Activated T-helper 1 cell treated with Interleukin-2 at 50 U/mL for 16 hours (primary cell): ENCODE data around the gene TM9SF3.

ENCODE experiments used
- DNase-seq: peaks from one replicate; pipeline ENCODE4 v3.0.0-alpha.2; 2020; ENCODE audit warnings: low read depth

The TM9SF3 gene

DNA sequence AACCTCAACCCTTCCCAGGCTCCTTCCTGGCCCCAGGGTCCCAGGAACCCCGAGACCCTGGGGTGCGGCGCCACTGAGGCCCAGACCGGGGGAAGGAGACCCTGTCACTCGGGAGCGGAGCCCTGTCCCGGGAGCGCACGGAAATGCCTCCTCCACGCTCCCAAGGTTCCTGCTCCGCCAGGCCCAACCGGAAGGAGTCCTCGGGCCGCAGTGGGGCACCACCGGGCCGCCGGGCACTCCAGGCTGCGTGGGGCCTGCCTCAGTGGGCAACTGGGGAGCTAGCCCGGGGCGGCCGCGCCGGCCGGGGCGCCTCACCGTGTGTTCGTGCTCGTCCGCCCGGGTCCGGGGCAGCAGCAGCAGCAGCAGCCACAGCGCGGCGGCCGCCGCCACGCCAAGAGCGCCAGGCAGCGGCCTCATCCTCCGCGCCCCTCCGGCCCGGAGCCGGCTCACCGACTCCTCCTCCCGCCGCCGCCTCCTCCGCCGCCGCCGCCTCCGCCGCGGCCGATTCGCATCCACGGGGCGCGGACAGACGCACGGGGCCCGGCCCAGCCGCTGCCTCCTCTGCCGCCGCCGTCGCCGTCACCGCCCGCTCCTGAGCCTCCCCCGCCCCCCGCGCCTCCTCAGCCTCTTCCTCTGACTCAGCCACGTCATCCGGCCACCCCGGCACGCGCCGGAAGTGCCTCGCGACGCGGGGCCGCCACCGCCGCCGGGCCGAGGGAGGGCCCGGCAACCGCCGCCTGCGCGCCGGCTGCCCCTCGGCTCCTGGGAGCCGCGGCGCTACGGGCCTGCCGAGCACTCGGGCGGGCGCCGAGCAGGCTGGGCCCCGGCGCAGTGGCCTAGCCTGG, at the start of gene TM9SF3:
TM9SF3 (minus strand) TSS at position 594 of the 845 bp plus-strand sequence; CDS start at position 417, 177 bp downstream.
- DNase-seq, result peak; percentile 88

DNA sequence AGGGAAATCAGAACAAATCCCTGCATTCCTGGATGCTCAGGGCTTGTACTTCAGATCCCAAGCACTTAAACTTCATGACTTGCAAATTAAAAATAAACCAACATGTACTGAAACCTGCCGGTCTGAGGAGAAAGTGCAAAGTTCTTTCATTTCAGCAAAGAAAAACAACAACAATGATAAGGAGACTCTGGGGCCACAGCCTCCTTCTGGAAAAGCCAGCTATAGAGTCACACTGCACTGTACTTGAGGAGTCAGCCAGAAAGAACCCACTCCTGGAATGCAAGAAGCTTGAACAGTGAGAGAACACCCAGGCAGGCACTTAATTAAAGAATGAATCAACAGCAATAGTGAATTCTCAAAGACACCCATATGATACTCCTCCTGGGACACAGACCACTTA, 49.7 kb upstream of the TM9SF3 start:
- no peak for DNase-seq

DNA sequence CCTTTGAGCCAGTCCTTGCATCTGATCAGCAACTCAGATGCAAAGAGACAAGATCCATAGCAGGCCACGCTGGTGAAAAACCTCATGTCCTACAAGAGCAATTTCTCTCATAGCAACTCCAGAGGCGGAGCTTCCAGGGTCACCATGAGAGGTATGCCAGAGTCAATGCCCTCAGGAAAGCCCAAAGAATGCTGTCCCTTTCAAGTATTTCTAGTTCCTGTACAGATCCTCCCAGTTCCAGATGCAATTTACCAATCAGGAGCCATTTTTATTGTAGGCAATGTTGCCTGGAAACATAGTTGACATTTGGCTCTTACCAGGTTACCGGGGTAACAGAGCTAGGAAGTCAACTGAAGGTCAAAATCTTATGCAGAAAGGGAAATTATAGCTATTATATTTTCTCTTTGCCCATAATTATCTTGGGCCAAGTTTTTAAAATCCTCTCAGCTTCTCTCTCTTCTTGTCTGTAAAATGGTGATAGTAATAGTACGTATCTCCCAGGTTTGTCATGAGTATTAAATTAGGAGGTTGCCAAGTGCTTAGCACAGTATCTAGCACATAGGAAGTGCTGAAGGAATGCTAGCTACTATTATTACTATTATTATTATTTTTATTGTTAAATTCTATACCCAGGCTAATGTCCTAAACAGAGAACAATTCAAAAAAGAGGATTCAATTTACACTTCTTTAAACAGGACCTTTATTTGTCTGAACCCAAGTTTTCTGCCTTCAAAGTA, 46.3 kb upstream of the TM9SF3 start:
- DNase-seq, result no peak

DNA sequence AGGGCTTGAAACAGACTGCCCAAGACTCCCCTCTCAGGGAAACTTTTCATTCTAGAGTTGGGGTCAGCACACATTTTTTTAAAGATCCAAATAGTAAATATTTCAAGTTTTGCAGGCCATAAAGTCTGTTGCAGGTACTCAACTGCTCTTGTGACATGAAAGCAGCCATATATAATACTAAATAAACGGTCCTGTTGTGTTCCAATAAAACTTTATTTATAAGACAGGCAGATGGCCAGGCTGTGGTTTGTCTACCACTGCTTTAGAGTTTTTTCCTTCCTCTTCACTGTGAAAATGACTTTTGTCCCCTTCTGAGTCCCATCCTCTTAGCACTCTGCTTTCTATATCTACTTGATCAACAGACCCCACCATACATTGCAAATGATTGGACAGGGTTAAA, 40.5 kb upstream of the TM9SF3 start:
- no peak for DNase-seq

DNA sequence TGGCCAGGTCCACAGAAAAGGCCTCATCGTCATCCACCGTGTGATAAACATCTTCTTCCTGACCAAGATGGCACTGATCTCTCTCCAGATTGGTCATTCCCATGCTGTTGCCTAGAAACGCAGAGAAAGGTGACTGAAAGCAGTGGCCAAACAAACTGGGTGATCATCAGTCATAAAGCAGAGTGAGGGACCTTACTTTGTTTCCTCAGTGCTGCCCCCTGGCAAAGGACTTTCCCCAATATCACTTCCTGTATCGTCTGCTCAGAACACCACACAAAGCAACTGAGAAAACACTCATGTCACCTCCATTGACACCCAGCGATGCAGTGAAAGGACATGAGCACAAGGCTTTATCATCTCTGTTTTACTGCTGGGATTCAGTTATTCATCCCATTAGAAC, 40.0 kb upstream of the TM9SF3 start:
- DNase-seq, result no peak

DNA sequence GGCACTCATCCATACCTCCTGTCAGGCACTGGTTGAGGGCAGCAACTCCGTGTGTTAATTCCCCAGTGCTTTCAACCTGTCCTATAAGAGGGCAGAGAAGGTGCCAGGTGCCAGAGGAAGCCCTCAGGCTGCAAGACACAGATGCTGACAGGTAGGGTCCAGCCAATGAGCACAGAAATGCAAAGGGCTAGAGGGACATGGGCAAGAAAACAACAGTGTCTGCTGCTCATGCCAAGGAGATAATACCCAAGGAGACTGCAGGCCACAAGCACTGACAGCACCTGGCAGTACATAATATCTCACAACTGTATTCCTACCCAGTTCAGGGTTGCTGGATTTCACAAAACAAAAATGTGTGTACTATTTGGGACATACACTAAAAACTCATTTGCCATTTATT, 38.4 kb upstream of the TM9SF3 start:
- no peak for DNase-seq

DNA sequence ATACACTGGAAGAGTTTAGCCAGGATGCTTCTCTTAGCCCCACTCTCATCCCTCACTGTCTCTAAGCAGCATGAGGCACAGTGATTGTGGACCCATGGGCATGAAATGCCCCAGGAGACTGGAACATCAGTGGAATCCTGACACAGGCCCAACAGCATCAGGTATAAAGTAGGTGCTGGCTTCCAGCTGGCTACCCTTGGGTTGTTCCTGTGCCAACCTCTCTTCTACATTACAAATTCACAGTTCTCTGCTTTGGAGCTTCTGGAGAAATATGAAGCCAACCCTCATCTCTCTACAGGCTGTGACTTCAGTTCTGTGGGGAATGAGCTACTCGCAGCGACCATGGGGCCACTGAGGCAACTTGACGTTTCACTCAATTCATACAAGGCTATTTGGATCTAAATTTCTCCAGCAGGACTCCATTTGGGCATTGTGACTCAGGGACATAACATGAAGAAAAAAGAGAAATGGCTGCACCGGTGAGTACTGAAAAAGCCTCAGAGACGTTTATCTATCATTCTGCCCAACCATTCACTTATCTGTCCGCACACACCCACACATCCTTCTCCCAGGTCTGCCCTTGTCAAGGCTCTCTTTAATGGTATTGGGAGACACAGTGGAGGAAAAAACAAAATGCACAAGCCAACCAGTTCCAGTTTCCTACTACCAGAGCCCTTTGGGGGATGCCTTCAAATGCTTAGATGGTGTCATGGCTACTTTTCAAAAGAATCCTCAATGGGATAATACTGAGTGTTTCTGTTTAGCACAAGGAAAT, 35.4 kb upstream of the TM9SF3 start:
- DNase-seq, result no peak

DNA sequence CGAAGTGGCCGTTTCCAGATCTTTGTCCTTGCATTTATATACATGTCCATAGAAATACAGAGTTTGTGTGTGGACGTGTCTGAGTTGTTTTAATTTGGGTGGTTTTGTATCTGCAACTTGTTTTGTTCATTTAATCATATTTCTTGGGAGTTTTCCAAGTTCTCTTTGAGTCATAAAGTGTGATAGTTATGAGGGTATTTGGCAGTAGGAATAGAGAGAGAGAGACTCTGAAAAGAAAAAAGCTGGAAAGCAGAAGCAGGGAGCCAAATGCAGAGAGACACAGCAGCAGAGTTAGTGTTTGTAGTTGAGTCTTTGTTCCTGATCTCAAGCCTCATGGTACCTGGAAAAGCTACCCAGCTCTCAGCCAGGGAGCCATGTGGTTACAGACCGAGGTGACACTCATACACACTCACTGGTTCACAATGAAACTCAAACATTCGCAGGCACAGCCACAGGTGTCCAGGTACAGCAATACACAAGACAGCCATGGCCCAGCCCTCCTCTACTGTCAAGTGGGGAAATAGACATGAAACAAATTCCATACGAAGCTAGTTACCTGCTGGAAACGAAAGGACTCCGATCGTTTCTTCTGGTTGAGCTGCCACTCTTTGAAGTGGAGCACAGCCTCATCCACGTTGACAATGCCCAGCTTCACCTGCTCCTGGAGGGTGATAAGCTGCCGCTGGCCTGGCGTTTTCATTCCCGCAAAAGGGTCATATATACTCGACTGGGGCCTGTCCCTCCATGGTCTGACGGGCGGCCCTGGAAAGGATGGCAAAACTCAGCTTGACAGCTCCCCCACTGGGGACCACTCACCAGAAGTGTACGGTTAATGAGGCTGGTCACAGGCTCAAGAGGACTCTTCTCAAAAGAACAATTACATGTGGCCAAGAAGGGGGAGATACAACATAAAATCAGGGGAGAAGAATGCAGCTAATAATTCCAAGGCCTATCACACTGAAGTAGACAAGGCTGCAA, 33.3 kb upstream of the TM9SF3 start:
- DNase-seq, result no peak

DNA sequence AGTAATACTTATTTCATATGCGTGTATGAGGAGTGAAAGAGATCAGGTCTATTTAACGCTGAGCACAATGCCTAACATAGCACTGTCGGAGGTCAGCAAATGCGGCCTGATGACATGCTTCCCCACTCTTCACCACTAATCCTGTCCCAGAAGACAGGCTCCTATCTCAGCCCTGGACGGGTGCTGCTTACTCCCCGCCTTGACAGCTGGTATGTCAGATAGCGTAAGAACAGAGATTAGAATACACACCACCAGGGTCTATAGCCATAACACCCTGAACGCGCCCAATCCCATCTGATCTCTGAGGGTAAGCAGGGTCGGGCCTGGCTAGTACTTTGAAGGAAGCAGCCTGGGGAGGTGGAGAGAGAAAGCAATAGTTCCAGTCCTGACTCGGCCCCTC, 32.3 kb upstream of the TM9SF3 start:
- no peak for DNase-seq

DNA sequence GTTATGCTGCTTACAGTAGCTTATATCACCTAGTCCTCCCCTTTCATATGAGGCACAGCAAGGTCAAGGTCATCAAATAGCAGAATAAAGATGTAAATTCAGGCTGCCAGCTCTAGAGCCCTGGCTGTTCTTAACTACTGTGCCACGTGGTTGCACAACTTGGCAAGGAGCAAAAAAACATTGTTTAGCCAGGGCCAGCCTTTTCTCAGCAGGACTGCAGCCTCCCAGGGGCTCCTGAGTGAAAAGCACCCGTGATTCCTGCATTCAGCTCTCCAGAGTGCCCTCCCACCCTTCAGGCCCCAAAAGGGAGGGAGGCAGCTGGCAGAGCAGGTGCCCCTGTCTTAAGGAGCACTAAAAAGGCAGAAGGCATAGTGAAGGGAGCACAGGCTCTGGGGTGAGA, 31.8 kb upstream of the TM9SF3 start:
- no peak for DNase-seq

DNA sequence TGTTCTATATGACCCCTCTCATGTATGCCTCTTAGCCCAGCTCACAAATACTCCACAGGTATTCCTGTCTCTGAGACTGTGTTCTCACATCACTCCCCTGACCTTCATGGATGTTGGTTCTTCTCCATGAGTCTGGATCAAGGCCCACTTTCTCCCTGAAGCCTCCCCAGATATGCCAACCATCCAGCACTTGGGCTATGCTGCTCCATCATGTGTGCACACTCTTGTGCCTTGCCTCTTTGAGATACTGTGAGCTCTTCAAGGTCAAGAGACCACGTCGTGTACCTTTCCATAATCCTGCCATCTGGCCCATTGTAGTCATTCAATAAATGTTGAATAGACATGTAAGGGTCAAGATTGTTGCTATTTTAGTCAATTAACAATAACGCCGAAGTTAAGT, 30.1 kb upstream of the TM9SF3 start:
- no peak for DNase-seq

DNA sequence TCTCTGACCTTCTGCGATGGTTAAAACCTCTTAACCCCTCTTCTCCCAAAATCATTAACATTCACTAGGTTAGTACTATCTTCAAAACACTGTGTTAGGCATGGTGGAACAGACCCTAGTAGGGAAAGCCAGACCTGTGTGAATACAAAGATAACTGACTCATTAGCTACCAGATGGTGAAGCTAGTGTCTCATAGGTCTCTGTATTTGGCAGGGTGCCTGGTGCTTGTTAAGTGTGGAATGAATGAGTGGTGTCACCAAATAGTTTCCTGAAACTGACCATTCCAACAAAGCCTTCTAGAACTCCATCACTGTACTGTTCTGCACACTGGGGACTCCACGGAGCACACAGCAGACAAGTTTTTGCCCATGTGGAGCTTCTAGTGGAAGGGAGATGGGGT, 27.7 kb upstream of the TM9SF3 start:
- no peak for DNase-seq

DNA sequence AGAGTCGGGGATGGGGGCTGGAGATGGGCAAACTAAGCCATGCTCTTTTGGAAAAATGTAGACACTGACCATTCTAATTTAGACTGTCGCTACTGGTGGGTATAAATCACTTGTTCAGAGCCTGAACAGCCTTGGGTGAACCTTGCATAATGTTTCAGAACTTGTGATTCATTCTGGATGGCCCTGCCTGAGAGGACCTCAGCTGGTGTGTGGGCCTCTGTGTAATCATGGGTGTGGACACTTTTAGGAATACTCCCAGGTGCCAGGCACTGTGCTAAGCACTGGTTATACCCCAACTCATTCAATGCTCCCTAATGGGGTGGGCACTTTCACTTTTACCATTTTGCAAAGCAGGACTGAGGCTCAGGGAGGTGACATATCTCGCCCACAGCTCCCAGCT, 26.8 kb upstream of the TM9SF3 start:
- DNase-seq, result no peak

DNA sequence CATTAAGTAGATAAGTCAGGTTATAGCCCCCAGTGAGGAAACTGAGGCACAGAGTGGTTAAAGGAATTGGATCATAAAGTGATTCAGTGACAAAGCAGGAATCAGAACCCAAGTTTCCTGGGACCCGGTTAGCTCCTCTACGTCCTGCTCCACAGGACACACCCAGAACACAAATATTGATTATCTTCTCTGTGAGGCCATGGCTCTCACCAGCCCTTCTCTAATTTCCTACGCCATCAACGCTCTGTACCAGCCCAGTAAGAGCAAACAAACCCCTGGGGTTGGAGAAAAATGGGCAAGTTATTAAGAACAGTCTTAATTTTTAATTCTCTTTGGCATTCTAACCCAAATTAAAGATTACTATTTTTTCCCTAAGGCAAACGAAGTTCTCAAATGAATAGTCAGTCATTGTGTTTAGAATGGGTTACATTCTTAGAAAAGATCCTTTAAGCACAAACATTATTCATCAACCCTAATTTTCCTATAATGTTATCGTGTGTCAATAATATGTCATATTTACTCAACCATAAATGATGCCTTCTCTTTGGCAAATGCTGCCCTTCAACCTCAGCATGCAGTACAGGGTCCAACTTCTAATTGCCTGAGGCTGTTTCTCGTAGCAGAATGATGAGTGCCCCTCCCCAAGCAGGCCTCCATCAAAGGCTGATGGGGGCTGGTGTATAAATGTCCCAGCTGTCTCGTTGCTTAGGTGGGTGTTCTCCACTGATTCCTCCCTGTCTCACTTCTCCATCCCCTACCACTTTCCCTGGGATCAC, 25.4 kb upstream of the TM9SF3 start:
- no peak for DNase-seq

DNA sequence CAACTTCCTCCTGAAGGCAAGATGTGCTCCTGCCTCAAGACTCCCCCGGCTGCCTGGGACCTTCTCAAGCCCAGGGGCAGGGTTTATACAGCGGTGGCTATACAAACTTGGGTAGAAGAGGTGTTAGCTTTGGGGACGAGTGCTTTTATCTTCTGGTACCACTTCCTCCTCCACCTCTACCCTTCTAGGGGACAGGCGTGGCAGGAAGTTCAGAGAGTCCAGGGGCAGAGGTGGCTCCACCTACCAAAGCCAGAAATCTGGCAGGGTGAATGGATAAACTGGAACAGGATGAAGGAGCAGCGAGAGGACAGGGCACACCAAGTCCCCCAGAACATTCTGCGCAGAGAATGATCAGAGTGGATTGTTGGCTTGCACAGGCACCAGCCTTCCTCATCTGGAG, 24.0 kb upstream of the TM9SF3 start:
- no peak for DNase-seq

DNA sequence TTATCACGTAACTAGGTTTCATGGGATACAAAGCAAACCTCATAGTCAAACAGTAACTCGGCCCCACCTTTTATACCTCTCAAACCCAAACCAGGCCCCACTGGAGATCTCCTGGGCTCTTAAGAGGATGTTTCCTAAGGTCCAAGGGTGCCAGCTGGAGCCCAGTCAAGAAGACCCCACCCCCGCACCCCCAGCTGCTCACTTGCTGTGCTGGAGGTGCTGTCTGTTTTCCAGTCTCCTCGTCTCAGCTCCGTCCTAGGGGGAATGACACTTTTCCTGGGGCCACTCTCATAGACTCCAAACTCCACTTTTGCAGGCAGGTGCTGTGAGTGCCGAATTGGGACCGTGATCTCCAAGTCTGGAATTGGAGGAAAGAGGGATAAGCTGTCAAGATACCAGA, 22.7 kb upstream of the TM9SF3 start:
- DNase-seq, result no peak

DNA sequence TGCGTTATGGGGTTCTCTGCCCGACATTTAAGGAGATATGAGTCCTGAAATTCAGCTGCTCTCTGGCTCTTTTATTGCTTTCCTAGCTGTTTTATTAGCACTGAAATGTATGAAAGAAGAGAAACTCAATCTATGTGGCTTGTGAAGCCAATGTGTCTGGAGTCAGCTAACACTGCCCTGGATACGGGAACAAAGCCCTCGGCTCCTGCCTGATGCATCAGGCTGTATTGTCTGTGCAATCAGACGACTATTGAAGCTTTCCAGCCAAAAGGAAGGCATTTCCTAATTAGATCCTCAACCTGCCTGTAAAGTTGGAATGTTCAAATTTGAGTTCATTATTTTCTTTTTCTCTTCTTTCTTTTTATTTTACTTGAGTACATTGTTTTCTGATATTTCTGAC, 22.0 kb upstream of the TM9SF3 start:
- no peak for DNase-seq

DNA sequence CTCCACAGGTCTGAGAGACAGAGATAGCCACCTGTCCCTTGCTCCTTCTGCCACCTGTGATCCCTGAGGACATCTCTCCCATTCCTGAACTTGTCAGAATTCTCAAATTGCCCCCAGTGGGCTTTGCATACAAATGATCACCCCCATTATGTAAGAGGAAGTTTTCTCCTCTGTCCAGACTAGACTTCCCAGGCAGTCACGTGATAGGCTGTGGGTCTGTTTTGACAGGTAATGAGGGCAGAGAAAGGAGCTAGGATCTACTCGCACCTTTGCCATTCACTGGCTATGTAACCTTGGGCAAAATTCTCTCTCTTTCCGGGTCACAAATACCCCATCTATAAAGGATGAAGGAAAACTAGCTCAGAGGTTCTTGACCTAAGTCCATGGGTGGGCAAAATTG, 21.4 kb upstream of the TM9SF3 start:
- no peak for DNase-seq

DNA sequence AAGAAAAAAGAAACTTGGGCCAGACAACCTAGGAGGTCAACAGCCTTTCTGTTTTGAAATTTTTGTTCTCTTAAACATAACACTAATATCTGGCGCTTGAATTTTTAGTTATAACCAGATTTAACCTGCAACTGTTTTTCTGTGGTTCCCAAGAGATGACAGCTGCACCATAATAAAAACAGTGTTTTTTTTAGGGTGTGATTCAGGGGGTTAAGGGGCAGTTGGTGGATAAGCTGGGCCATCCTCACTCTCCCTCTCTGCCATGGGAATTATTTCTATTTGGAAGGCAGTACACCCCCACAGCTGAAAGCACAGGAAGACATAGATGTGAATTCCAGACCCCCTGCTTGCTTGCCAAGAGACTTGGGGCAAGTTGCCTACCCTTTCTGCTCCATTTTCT, 20.1 kb upstream of the TM9SF3 start:
- DNase-seq, result no peak

DNA sequence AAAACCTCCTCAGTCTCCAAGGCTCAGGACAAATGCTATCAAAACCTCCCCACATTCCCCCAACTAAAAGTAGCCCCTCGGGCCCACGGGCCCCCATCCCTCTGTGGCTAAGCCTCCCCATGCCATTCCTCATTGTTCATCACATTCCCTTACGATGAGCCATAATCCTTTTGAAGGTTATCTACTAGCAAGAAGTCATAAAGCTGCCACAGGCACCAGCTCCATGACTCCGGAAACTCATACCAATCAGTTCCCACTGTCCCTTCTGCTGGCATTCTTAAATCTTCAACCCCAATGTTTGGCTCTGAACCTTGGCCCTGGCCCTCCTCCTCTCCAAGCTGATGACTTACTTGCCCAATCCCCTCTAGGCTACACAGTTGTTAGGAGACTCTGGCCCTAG, 19.4 kb upstream of the TM9SF3 start:
- DNase-seq, result no peak

DNA sequence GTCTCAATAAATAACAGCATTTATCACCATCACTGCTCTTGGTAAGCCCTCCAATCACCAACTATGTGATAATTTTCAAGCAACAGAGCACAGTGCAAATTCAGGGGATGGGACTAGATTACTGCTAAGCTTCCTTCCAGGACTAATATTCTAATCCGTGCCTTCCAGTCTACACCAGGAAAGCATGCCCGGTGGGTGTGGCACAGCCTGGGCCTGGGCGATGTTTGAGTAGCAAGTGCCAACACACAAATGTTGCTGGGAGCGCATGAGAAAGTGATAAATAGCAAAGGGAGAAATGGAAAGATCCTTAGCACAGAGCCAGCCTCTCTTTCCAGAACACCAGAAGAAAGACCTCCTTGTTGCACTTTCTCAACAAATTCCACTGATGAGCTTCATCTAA, 13.5 kb upstream of the TM9SF3 start:
- no peak for DNase-seq
